Stomach (tissue), 4 donors: ENCODE data around the gene POMGNT2.
"Not testable (repeated sequence)": the region's sequence is repeated elsewhere in the genome, so short reads cannot be mapped to it uniquely, and the experiment has no call there.

Experiments
- EP300 ChIP-seq: sonication (generic); formaldehyde crosslinking; IDR thresholded peaks from one replicate; pipeline ENCODE4 v1.6.1; 2017; ENCODE audit warnings: antibody characterized with exemption
- POLR2A ChIP-seq, 4 donors: fragments of 450-650 bp; IDR thresholded peaks; one replicate each; pipeline ENCODE4 v1.6.1; 2016; ENCODE audit warnings: antibody characterized with exemption in 4 of 4, control low read depth in 2 of 4, mild to moderate bottlenecking in 1 of 4, moderate library complexity in 1 of 4
- TF ChIP-seq, protein P1 (sequence below), 7 experiments: fragments of 450-650 bp in 4 of 7; fragments of 200-600 bp in 3 of 7; sonication (generic) in 3 of 7; IDR thresholded peaks; one replicate each; pipeline ENCODE4 v1.5.1; 2016 to 2019; ENCODE audit warnings: antibody characterized with exemption in 7 of 7, control low read depth in 2 of 7, mild to moderate bottlenecking in 1 of 7

DNA sequence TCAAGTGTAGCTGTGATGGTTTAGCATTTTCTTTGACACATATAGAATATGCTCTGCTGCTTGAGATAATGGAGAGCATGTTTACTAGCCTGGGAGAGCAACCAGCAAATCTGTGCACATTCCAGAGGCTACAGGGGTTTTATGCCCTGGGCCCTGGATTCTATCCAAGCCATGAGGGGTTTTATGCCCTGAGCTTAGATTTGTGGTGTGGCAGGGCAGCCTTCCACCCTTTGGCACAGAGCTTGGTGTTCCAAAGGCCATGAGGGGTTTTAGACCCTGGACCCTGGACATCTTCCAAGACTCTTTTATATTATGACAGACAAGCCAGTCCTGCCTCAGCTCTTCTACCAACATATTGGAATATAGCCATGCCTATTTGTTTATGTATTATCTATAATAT, 60.8 kb downstream of the POMGNT2 start:
- TF ChIP-seq, protein P1, sequence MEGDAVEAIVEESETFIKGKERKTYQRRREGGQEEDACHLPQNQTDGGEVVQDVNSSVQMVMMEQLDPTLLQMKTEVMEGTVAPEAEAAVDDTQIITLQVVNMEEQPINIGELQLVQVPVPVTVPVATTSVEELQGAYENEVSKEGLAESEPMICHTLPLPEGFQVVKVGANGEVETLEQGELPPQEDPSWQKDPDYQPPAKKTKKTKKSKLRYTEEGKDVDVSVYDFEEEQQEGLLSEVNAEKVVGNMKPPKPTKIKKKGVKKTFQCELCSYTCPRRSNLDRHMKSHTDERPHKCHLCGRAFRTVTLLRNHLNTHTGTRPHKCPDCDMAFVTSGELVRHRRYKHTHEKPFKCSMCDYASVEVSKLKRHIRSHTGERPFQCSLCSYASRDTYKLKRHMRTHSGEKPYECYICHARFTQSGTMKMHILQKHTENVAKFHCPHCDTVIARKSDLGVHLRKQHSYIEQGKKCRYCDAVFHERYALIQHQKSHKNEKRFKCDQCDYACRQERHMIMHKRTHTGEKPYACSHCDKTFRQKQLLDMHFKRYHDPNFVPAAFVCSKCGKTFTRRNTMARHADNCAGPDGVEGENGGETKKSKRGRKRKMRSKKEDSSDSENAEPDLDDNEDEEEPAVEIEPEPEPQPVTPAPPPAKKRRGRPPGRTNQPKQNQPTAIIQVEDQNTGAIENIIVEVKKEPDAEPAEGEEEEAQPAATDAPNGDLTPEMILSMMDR (IDR thresholded peaks at IDR 0.05), result not testable (repeated sequence)
- TF ChIP-seq POLR2A (IDR thresholded peaks at IDR 0.05); EP300: not testable (repeated sequence)
